HG02623 (cell line): ENCODE measurements around the gene IFNAR2.
"Not testable (repeated sequence)": the region's sequence is repeated elsewhere in the genome, so short reads cannot be mapped to it uniquely, and the experiment has no call there.

Experiments used
- ATAC-seq: cut with Tn5 transposase; IDR thresholded peaks from one replicate; pipeline ENCODE4 v1.9.1; 2021; ENCODE audit warnings: moderate library complexity; ENCODE audit not compliant: unreplicated experiment

Gene IFNAR2

GRCh38 chr21:33212159-33212851 is 17.4 kb upstream of the IFNAR2 start:
- ATAC-seq: no peak

- ATAC-seq: no peak
These were observed 15.7 kb upstream of the IFNAR2 start for GRCh38 chr21:33214056-33214455.

GRCh38 chr21:33217138-33217520 is 12.6 kb upstream of the IFNAR2 start:
- ATAC-seq: no peak

- ATAC-seq: no peak
These were observed 10.4 kb upstream of the IFNAR2 start for GRCh38 chr21:33219300-33219699.

GRCh38 chr21:33219954-33220353 is 9.8 kb upstream of the IFNAR2 start:
- no peak for ATAC-seq

GRCh38 chr21:33225376-33225775 is 4.4 kb upstream of the IFNAR2 start:
- ATAC-seq: not testable (repeated sequence)

- ATAC-seq: no peak
These were observed 1.3 kb upstream of the IFNAR2 start for GRCh38 chr21:33228455-33228854.

GRCh38 chr21:33229099-33229783 is 497 bp upstream of the IFNAR2 start:
- no peak for ATAC-seq

- ATAC-seq: peak; percentile 32
These were observed 997 bp downstream of the IFNAR2 start for GRCh38 chr21:33230545-33231324.

GRCh38 chr21:33231526-33231925 is 1.8 kb downstream of the IFNAR2 start:
- no peak for ATAC-seq

GRCh38 chr21:33232291-33233034 is 2.7 kb downstream of the IFNAR2 start:
- no peak for ATAC-seq

GRCh38 chr21:33234635-33235520 is 5.1 kb downstream of the IFNAR2 start:
- no peak for ATAC-seq

- ATAC-seq: no peak
These were observed 6.4 kb downstream of the IFNAR2 start for GRCh38 chr21:33236013-33236686.

GRCh38 chr21:33236766-33237165 is 7.0 kb downstream of the IFNAR2 start:
- no peak for ATAC-seq

- ATAC-seq: no peak
These were observed 7.7 kb downstream of the IFNAR2 start for GRCh38 chr21:33237486-33237885.

- ATAC-seq: no peak
These were observed 8.4 kb downstream of the IFNAR2 start for GRCh38 chr21:33238146-33238545.

GRCh38 chr21:33238565-33239255 is 9.0 kb downstream of the IFNAR2 start:
- peak; percentile 74 for ATAC-seq

GRCh38 chr21:33239559-33240127 is 9.9 kb downstream of the IFNAR2 start:
- ATAC-seq: not testable (repeated sequence)

- no peak for ATAC-seq
These were observed 10.7 kb downstream of the IFNAR2 start for GRCh38 chr21:33240404-33240803.
